Lung (tissue), 12 donors: ENCODE data around the gene CDHR4. TPM values are rescaled to one million over a fixed set of nuclear protein-coding genes. Genes with fewer than 3 reads are reported as not detected.
A peak's percentile ranks its signal among the peaks of the same experiment; 100 is the strongest.

Source experiments
- ATAC-seq: fragments of 200-7000 bp; cut with Tn5 transposase; one replicate; pipeline ENCODE4 v1.9.1; 2020; ENCODE audit warnings: moderate number of reproducible peaks; ENCODE audit not compliant: insufficient read depth, low FRiP score
- DNase-seq, 3 donors: peaks; one replicate each; pipeline ENCODE4 v3.0.0-alpha.2; 2013 to 2017
- H3K27ac ChIP-seq, 2 donors: one replicate each; pipeline ENCODE4 v1.5.1; 2013; ENCODE audit warnings: mild to moderate bottlenecking in 2 of 2, moderate library complexity in 2 of 2, control low read depth in 1 of 2, inconsistent platforms in 1 of 2, low read depth in 1 of 2, low read length in 1 of 2
- H3K27me3 ChIP-seq, 3 donors: one replicate each; pipeline ENCODE4 v1.5.1; 2013; ENCODE audit warnings: low read length in 2 of 3; ENCODE audit not compliant: control insufficient read depth in 3 of 3, insufficient read depth in 3 of 3
- H3K36me3 ChIP-seq, 4 donors: one replicate each; pipeline ENCODE4 v1.5.1; 2013; ENCODE audit warnings: low read length in 4 of 4, mild to moderate bottlenecking in 1 of 4, moderate library complexity in 1 of 4; ENCODE audit not compliant: control insufficient read depth in 4 of 4, insufficient read depth in 4 of 4
- H3K4me1 ChIP-seq, 5 donors: one replicate each; pipeline ENCODE4 v1.5.1; 2013; ENCODE audit warnings: low read length in 5 of 5, mild to moderate bottlenecking in 2 of 5, moderate library complexity in 1 of 5; ENCODE audit not compliant: control insufficient read depth in 5 of 5, insufficient read depth in 5 of 5
- H3K4me3 ChIP-seq: one replicate; pipeline ENCODE4 v1.5.1; 2013; ENCODE audit warnings: mild to moderate bottlenecking, control low read depth, moderate library complexity
- H3K9ac ChIP-seq, 2 donors: one replicate each; pipeline ENCODE4 v1.5.1; 2013; ENCODE audit warnings: low read length in 2 of 2, control low read depth in 1 of 2; ENCODE audit not compliant: insufficient read depth in 1 of 2
- H3K9me3 ChIP-seq, 4 donors: one replicate each; pipeline ENCODE4 v1.5.1; 2013; ENCODE audit warnings: low read length in 3 of 4, mild to moderate bottlenecking in 1 of 4, moderate library complexity in 1 of 4; ENCODE audit not compliant: control insufficient read depth in 4 of 4, insufficient read depth in 3 of 4
- WGBS, 2 donors: extraction: QIAGEN DNeasy Blood & Tissue Kit; methylation state at CpG; one replicate each; pipeline ENCODE4 v1.1.7; 2013; 5-methylcytosine and 5-hydroxymethylcytosine counted together
- polyA plus RNA-seq, 2 donors: library from polyadenylated mRNA; stranded (reverse); fragments of 200-250 nt; gene quantifications; one replicate each; pipeline ENCODE4 v1.2.1, GENCODE V29; 2013
- total RNA-seq, 2 donors: library from RNA; depleted of rRNA in 1 of 2; stranded (reverse); fragments of >200 nt in 1 of 2; gene quantifications; one replicate each; pipeline ENCODE4 v1.2.1, GENCODE V29; 2014 to 2021
- TF ChIP-seq, protein P1 (sequence below): IDR thresholded peaks from 2 replicates; pipeline ENCODE4 v1.5.1; 2012; ENCODE audit warnings: mild to moderate bottlenecking; ENCODE audit errors: control extremely low read depth, extremely low read depth
- donor health status: control.
- donor health status: control.
- donor health status: Bipolar disorder and iron deficiency.
- donor health status: healthy.
- donor health status: DM: yes; HTN: yes; CAD: no.

The CDHR4 gene
- total and polyA plus RNA-seq, 4 donors = 6.3 to 27.0 (median 8.8) TPM

DNA sequence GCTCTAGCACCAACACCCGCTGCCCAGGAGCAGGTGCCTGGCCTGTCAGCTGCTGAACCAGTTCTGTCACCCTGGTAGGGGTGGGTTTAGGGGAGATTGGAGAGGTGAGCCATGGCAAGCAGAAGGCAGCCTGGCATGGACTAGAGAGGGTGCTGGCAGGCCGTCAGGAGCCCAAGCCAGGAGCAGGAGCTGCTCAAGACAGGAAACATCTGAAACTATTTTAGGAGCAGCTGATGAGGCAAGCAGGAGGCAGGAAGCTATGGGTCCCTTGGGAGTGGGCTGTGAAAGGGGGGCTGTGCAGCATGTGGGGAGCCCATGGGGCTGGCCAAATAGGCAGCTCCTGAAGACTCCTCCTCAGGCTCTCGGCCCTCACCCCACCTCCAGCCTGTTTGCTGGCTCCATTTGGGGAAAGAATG is 5.7 kb upstream of the CDHR4 start:
- 8 to 25% methylated on average over 3 of the region's 3 CpGs for WGBS, 2 donors
- Histone ChIP-seq H3K4me1 (peaks cover 22 to 57% (median 37%) of the 10 kb centered on the region in 5 donors), H3K4me3 (no peak overlapping the region), H3K9me3 (no peaks in the 10 kb centered on the region), H3K9ac (peak overlapping the region in 1 of 2 donors; percentile 30), H3K36me3 (peaks cover 0 to 24% (median 10%) of the 10 kb centered on the region in 4 donors), H3K27ac (peak overlapping the region; percentile 69 to 92), H3K27me3 (no peaks in the 10 kb centered on the region)
- DNase-seq = peak; percentile 90 to 97 (median 93)
- TF ChIP-seq, protein P1, sequence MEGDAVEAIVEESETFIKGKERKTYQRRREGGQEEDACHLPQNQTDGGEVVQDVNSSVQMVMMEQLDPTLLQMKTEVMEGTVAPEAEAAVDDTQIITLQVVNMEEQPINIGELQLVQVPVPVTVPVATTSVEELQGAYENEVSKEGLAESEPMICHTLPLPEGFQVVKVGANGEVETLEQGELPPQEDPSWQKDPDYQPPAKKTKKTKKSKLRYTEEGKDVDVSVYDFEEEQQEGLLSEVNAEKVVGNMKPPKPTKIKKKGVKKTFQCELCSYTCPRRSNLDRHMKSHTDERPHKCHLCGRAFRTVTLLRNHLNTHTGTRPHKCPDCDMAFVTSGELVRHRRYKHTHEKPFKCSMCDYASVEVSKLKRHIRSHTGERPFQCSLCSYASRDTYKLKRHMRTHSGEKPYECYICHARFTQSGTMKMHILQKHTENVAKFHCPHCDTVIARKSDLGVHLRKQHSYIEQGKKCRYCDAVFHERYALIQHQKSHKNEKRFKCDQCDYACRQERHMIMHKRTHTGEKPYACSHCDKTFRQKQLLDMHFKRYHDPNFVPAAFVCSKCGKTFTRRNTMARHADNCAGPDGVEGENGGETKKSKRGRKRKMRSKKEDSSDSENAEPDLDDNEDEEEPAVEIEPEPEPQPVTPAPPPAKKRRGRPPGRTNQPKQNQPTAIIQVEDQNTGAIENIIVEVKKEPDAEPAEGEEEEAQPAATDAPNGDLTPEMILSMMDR = no peak
- ATAC-seq = no peak

DNA sequence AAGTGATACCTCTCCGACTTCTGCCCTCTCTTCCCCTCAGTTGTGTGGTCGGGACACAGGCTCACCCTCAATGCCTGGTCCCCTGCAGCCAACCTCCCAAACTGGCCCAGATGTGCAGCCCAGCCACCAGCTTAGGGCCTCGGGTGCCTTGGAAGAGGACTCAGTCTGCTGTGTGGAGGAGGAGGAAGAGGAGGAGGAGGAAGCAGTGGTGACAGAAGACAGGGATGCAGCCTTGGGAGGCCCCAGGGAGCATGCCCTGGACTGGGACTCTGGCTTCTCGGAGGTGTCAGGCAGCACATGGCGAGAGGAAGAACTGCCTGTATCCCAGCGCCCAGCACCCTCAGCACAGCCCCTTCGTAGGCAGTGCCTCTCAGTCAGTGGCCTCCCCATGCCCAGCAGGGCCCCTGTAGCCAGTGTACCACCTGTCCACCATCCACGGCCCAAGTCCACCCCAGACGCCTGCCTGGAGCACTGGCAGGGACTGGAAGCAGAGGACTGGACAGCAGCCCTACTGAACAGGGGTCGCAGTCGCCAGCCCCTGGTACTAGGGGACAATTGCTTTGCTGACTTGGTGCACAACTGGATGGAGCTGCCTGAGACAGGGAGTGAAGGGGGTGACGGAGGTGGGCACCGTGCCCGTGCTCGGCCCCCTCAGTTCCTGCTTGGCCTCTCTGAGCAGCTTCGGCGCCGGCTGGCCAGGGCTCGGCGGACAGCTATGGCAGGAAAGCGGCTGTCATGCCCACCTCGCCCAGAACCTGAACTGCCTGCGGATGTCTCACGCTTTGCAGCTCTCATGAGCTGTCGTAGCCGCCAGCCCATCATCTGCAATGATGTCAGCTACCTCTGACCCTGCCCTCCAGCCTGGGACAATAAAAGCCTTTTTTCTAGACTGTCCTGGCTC is 4.7 kb upstream of the CDHR4 start:
- ATAC-seq (no peak), DNase-seq (peak; percentile 34 to 53 (median 43))
- Histone ChIP-seq H3K9ac (no peak overlapping the region), H3K27me3 (no peaks in the 10 kb centered on the region), H3K9me3 (no peaks in the 10 kb centered on the region), H3K4me3 (peak overlapping the region; percentile 67), H3K36me3 (peaks cover 0 to 18% (median 4%) of the 10 kb centered on the region in 4 donors), H3K4me1 (peaks cover 22 to 56% (median 37%) of the 10 kb centered on the region in 5 donors), H3K27ac (peak overlapping the region; percentile 69 to 92)
- TF ChIP-seq, protein P1 = no peak
- 23 to 40% methylated on average over 25 to 26 of the region's 26 CpGs for WGBS, 2 donors

DNA sequence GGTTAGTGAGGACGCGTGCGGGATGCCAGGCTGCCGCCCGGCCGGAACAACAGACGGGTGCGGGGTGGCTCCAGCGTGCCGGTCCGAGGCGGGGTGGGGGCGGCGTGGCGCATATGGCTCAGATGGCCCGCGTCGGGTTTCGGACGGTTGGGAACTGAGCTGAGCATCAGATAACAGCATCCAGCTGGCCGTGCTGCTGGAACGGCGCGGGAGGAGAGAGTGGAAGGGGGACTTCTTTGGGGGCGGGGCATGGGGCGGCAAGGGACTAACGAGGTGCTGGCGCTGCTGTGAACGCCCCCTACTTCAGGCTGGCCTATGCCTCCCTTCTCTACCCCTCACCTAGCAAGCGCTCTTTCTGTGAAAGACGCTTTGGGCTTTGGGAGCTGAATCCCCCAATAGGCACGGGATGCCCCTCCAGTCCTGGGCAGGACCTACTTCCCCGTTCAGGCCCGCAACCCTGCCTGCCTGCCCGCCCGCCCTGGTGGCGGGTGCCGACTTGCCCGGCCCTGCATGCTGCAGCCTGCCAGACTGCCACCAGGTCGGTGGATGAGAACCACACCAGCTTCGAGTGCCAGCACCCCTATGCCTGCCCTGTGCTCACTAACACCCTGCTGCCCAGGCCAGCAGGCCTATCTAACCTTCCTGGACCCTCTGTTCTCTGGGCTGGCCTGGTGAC is 3.9 kb upstream of the CDHR4 start:
- Histone ChIP-seq H3K27ac (peak overlapping the region; percentile 85 to 92), H3K27me3 (no peaks in the 10 kb centered on the region), H3K9ac (no peak overlapping the region), H3K4me3 (peak overlapping the region; percentile 67), H3K9me3 (no peaks in the 10 kb centered on the region), H3K36me3 (peaks cover 0 to 14% (median 0%) of the 10 kb centered on the region in 4 donors), H3K4me1 (peaks cover 22 to 48% (median 34%) of the 10 kb centered on the region in 5 donors)
- ATAC-seq (no peak), DNase-seq (peak; percentile 90 to 95 (median 93))
- TF ChIP-seq, protein P1 = no peak
- WGBS, 2 donors = 1 to 4% methylated on average over 40 to 41 of the region's 41 CpGs
